GM18873 (cell line): ENCODE measurements around the gene COX7A2L.
A peak's percentile ranks its signal among the peaks of the same experiment; 100 is the strongest.
"Not testable (repeated sequence)": the region's sequence is repeated elsewhere in the genome, so short reads cannot be mapped to it uniquely, and the experiment has no call there.

Source experiments
- ATAC-seq: cut with Tn5 transposase; IDR thresholded peaks from one replicate; pipeline ENCODE4 v1.9.1; 2021; ENCODE audit warnings: mild to moderate bottlenecking, moderate library complexity, moderate number of reproducible peaks; ENCODE audit not compliant: unreplicated experiment, low FRiP score

Gene COX7A2L, protein sequence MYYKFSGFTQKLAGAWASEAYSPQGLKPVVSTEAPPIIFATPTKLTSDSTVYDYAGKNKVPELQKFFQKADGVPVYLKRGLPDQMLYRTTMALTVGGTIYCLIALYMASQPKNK

DNA sequence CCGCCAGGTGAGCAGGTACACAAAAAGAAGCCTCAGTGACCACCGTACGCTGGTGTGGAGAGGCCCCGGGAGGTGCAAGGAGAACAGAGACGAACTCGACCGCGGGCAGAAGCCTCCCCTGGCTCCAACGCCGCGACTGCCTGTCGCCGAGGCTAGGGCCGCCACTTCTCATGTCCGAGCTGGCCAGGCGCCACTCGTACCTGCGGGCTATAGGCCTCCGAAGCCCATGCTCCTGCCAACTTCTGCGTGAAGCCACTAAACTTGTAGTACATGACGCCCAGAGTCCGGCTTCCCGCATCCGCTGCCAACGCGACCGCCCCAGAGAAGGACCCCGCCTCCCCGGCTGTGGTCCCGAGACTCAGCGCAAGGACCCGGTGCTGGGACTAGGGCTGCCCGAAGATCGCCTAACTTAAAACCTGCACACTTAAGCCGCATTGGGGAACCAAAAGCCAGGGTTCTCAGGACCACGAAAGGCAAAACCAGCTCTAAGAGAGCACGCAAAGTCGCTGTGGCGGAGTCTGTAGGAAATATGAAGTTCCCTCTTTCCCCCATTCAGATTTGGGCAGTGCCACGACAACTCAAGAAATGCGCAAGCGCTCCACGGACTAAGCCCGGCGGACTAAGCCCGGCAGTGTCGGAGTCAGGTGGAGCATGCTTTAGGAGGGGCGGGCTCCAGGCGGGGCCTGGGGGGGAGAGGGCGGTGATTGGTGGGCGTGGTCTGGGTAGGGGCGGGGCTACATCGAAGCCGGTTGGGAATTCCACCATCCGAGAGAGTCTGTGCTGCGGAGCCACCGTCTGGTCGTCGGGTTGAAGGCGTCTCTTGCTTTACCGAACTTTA lies at the start of gene COX7A2L:
TSS of gene COX7A2L (minus strand) at position 328 of the 838 bp plus-strand sequence. CDS start at position 272, 56 bp downstream.
- peak; percentile 89 for ATAC-seq

DNA sequence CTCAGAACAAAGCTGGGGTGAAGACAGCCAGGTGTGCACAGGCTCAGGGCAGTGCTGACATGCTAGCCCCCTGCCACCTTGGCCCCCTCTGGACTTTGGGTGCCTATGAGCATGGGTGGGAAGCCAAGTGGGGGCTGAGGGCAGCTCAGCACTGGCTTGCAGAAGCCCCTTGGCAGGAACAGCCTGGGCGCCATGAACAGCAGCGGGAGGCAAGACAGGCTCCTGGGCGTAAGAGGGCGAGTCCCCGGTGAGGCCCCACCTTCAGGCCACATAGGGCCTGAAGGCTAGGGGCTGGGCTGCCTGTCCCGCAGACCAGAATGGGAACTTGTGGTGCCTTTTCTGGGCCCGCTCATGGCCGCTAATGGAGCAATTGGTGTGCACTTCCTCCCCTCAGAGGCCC lies 47.0 kb upstream of the COX7A2L start:
- no peak for ATAC-seq

DNA sequence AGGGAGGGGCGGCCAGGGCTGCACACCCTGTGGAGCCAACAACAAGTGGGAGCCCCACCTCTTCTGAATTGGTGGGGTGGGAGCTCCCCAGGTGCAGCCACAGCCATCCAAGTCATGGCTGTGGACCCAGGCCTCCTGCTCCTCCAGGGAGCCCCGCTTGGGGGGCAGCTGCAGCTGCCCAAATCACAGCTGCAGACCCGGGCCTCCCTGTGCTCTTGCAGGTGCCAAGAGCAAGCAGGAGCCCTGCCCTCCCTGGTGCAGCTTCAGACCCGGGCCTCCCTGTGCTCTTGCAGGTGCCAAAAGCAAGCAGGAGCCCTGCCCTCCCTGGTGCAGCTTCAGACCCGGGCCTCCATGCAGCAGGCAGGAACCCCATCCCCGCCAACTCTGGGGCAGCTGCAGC lies 46.5 kb upstream of the COX7A2L start:
- ATAC-seq: no peak

DNA sequence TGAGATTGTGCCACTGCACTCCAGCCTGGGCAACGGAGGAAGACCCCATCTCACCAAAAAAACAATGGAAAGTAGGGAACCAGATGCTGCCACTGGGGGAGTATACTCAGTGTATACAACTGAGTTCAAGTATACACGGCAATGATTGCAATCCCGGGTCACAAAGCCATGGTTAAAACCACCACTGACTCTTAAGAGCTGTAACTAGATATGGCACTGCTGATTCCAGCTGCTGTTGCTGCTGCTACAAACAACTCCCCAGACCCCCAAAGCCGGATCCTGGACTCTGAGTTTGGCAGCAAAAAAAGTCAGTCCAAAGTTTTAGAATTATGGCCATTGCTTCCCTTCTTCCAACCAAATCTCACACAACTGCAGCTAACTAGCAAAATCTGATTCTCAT lies 43.7 kb upstream of the COX7A2L start:
- no peak for ATAC-seq

DNA sequence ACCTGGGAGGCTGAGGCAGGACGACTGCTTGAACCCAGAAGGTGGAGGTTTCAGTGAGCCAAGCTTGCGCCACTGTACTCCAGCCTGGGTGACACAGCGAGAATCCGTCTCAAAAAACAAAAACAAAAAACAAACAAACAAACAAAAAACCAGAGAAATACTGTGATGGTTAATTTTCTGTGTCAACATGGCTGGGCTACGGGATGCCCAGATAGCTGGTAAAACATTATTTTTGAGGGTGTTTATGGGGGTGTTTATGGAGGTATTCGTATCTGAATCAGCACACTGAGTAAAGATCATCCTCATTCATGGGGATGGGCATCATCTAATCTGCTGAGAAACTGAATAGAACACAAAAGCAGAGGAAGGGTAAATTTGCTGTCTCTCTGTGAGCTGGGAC lies 40.8 kb upstream of the COX7A2L start:
- no peak for ATAC-seq

DNA sequence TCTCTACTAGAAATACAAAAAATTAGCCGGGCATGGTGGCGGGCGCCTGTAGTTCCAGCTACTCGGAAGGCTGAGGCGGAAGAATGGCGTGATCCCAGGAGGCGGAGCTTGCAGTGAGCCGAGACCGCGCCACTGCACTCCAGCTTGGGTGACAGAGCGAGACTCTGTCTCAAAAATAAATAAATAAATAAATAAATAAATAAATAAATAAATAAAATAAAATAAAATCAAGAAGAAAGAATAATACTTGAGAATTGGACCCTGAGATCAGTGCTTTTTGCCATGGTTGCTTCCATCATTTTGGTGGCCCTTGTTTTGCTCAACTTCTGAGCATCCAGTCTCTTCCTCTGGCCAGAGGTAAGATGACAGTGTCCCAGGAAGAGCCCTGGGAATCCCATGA lies 37.0 kb upstream of the COX7A2L start:
- not testable (repeated sequence) for ATAC-seq

DNA sequence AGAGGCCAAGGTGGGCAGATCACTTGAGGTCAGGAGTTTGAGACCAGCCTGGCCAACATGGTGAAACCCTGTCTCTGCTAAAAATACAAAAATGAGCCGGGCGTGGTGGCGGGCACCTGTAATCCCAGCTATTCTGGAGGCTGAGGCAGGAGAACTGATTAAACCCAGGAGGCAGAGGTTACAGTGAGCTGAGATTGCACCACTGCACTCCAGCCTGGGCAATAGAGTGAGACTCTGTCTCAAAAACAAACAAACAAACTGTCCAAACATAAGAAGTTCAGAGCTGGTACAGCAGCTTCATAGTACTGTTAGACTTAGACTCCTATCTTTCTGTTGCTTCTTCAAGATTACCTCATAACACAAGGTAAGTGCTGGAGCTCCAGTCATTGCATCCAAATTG lies 32.3 kb upstream of the COX7A2L start:
- ATAC-seq: not testable (repeated sequence)

DNA sequence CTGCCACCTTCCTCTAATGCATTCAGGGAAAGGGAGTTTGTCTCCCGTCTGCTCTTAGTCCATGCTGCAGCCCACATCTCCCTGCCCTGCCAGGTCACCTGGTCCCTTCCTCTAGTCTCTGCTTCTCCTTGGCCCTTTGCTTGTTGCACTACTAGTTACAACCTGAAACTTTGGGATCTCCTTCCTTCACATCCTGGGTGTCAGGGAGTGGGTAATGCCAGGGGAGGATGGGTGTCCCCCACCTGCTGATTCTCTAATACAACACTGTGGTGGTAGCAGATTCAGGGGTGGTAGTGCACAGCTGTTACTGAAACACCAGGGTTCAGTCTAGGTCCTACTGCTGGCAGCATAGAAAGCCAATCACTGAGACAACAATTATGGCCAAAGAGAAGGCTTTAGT lies 31.2 kb upstream of the COX7A2L start:
- no peak for ATAC-seq

DNA sequence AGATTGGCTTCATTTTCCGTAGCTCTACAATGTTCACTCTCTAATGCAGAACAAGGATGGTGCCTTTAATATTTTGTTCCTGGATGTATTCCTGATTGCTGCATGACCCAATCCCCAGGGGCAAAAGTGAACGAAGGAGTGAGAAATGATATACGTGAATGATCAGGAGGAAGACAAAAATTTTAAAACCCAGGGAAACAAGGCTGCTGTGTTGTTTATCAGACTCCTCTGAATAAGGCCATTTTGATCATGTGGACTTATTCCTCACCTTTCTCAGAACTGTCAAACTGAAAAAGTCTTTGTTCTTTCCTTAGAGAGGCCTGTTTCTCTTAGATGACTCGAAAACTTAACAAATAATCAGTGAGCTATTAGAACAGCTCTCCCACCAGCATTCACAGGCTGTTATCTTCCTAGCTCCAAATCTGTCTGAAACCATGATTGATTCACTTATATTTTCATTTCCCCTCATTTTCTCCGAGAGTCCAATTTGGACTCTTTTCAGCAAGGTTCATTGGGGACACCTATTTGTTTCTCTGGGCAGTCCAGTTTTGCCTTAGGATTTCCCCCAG lies 29.5 kb upstream of the COX7A2L start:
- ATAC-seq: no peak

DNA sequence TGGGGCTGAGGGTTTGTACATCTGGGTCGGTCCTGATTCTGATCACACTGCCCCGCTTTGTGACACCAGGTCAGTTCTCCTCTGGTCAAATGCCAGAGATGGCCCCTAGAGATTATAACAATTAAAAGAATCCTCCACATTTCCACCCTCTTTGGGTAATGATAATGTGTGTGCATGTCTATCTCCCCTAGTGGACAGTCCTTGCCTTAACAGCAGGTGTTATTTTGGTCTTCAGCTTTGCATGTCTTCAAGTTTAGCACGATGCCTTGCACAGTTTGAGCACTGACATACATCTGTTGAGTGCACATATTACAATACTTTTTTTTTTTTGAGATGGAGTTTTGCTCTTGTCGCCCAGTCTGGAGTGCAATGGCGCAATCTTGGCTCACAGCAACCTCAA lies 25.7 kb upstream of the COX7A2L start:
- ATAC-seq: no peak

DNA sequence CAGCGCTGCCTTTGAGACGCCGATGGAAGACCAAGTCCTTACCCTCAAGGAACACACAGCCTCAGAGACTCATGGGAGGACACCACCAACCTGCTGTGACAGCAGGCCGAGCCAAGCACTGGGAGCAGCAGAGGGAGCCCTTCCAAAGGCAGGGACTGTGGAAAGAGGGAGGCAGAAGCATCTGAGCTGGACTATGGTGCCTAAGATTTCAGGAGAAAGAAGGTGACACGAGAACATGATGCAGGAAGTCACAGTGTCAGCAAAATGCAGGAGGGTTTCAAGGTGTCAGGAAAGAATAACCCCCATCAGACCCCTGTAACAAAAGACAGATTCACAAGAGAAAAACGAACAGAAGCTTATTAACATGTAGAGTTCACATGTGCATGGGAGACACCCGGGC lies 24.2 kb upstream of the COX7A2L start:
- no peak for ATAC-seq

DNA sequence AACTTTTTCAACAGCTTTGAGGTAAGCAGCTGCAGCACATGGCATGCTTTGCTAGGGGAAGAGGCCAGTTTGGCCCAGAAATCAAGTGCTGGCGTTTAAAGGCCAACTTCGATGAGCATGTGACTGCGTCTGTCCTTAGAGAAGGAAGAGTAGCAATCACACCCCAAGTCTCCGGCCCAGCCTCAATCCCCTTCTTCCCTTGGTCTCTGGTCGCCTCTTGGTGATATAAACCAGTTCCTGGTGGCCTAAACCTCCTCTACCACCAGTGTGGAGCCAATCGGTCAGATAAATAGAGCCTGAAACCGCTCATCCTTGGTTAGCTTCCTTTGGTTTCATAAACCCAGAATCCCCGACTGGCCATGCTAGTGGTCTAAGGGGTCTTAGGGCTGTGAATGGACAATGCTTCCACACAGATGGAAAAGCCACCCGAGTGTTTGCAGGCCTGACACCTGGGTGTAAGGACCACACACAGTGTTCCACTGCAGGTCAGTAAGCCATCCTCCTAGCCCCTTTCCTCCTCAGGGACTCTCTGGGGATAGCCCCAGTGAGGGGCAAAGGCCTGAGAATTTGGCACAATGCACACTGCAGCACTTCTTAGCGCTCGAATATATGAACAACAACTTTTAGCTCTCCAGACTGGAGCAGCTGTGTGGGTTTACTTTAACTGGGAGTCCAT lies 23.0 kb upstream of the COX7A2L start:
- no peak for ATAC-seq

DNA sequence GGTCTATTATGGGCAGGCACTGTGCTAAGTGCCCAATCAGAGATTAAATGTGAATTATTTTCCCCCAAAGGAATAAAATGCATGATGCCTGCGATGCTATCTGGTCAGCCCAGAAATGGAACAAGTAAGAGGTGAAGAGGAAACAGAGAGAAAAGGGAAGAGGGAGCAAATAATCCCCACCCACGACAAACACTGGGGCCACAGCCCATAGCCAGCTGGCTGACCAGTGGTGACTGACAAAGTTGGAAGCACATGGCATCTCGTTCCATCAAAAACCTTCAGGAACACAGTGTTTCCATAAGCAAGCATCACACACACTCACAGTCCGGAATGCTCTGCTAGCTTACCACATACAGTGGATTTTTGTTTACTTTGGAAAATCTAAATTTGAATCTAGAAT lies 21.1 kb upstream of the COX7A2L start:
- ATAC-seq: no peak

DNA sequence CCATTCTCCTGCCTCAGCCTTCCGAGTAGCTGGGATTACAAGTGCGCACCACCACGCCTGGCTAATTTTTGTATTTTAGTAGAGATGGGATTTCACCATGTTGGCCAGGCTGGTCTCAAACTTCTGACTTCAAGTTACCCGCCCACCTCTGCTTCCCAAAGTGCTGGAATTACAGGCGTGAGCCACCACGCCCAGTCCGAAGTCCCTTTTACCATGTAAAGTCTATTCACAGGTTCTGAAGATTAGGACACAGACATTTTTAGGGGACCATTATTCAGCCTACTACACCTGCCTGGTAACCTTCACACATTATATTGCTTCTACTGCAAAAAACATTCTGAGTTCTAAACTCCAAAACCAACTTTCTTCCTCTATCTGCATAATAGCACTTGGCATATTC lies 19.0 kb upstream of the COX7A2L start:
- ATAC-seq: not testable (repeated sequence)

DNA sequence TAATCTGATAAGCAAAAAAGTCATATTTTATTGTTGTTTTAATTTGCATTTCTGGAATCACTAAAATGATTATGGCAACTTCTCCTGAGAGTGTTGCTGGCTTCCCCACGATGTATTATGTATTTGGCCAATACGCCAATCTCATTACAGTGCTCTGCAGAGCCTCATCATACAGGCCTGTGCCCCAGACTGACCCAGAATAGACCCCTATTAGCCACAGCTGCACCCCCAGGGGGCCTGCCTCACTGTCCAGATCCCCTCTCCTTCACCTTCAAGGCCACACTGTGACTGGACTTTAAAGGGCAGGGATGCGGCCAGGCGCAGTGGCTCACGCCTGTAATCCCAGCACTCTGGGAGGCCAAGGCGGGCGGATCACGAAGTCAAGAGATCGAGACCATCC lies 17.4 kb upstream of the COX7A2L start:
- ATAC-seq: no peak

DNA sequence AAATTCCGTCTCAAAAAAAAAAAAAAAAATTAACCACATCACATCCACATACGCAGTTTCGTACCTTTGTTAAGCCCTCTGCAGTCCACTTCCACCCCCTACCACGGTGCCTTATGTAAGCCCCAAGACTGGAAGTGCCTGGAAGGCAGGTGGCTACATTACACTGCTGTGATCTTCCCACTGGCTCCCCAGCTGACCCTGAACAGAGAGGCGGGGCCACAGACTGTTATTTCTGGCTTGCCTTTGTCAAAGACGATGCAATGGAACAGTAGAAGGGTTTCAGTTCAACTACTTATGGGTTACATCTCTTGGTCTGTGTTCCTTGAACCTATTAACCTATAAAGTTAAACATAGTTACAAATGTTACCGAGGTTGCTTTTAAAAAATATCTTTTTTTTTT lies 15.7 kb upstream of the COX7A2L start:
- no peak for ATAC-seq

DNA sequence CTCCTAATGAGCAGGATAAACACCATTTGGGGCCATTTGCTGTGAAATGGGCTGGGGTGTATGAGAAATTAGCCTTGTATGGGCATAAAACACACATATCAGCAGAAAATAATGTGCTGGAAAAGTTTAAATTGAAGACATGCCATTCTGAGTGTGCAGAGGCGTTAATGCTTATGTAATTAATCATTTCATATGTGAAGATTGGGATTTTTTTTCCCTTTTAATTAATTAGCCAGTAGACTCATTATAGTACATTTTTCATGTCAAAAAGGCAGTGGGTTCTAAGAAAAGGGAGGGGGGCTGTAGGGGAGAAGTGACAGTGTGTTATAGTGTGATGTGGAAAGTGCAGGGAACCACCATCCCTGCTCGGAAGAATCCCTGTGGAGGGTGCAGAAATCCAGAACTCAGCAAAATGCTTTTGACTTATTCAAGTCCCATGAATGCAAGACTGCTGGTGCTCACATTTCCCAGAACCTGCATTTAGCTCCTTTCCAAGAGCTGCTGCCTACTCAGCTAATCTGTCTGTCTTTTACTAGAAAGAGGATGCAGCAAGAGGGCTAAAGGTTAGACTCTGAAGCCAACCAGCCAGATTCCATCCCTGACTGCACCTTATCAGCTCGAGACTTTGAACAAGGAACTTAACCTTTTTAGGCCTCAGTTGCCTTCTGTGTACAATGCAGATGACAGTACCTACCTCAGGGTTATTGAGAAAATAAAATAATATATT lies 11.6 kb upstream of the COX7A2L start:
- no peak for ATAC-seq

DNA sequence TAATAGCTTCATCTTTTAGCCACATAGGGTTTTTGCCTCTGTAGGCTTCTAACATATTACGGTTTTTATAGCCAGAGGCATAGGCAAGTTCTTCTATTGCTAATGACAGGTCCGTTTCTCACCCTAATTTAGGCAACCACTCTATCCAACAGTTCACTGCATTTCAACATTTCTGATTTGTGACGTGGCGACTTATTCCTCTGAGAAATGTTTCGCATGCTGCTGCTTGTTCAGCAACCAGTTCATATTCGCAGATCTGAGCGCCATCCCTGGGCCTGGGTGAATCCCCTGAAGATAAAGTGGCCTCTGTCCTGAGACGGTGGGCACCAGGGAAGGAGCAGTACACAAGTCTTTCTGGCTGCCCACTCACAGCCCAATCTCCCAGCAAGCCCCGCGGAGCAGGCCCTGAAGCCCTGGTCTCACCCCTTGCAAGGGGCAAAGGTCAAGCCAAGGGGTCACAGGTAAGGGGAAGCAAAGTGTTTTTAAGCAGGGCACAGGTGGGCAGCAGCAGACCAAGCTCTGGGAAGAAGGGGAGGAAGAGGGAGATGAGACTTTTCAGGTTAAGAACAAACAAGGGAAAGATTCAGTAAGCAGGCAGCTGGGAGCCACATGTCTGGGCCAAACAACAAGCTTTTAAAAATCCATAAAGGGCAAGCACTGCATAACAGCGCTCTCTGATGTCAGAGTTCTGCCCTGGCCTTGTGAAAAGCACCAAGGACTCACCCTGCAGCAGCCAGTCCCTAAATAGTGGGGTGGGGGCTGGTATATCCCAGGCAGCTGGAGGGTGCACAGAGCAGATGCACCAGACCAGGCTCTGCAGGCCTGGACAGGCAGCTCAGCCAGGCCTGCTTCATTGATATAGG lies 10.8 kb upstream of the COX7A2L start:
- no peak for ATAC-seq

DNA sequence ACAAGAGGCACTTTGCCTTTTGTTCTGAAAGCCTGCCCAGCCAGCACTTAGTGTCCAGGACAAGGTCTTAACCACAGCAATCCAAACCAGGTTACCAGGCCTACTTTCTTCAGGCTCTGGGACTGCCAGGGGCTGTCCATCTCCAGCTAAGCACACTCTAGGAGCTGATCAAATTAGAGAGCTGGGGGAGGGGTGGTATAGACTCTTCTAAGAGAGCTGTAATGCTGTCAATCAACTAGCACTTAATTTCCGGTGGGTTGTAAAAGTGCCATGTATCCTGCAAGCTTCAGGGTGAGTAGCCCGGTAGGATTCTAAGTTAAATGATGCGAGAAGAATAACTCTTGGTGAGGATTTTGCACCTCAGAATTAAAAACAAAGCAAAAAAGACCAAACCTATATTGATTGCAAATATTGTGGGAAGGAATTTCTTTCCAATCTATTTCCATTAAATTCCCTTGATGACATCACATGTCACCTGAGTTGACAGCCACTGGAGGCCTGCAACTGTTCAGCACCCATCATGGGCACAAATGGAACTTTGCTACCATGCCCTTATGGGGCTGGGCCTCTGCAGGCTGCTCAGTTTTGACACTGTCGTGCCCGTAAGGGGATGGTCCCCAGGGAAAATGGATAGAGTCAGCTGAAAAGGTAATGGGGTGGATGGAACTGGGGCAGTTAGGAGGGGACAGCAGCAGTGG lies 8.7 kb upstream of the COX7A2L start:
- ATAC-seq: no peak
